ENCODE data around the gene PHEX. TPM values are rescaled to one million over a fixed set of nuclear protein-coding genes. Genes with fewer than 3 reads are reported as not detected.

Gene PHEX
- total RNA-seq, 1 donor from 2014 or later = 1.6 TPM

- peak overlapping the region; percentile 1 for H3K4me3 Mint-ChIP-seq
- no peak for TF ChIP-seq CTCF (conservative IDR thresholded peaks at IDR 0.05)
- H3K36me3 Mint-ChIP-seq = peaks cover 2% of the 10 kb centered on the region
- no peaks in the 10 kb centered on the region for H3K27me3 Mint-ChIP-seq
- peak overlapping the region; percentile 26 for H3K27ac Mint-ChIP-seq
- H3K9me3 Mint-ChIP-seq = peaks cover 6% of the 10 kb centered on the region
- H3K4me1 Mint-ChIP-seq (ENCODE audit: unreplicated experiment) = no peaks in the 10 kb centered on the region
- no peak for DNase-seq (ENCODE audit: extremely low spot score, unreplicated experiment)
Observed at GRCh38 chrX:22186165-22186564, 154.0 kb downstream of the PHEX start.

- Mint-ChIP-seq H3K36me3 (no peaks in the 10 kb centered on the region), H3K4me3 (peak overlapping the region; percentile 70), H3K27ac (no peak overlapping the region), H3K9me3 (peaks cover 4% of the 10 kb centered on the region), H3K4me1 (ENCODE audit: unreplicated experiment) (peaks cover 3% of the 10 kb centered on the region), H3K27me3 (no peaks in the 10 kb centered on the region)
- DNase-seq (ENCODE audit: extremely low spot score, unreplicated experiment) = no peak
- peak; percentile 89 for TF ChIP-seq CTCF (conservative IDR thresholded peaks at IDR 0.05)
Observed at GRCh38 chrX:22192419-22193060, 160.4 kb downstream of the PHEX start.

GRCh38 chrX:22193851-22194659, 161.9 kb downstream of the PHEX start:
- DNase-seq (ENCODE audit: extremely low spot score, unreplicated experiment) = no peak
- Mint-ChIP-seq H3K4me1 (ENCODE audit: unreplicated experiment) (peaks cover 3% of the 10 kb centered on the region), H3K27me3 (no peaks in the 10 kb centered on the region), H3K4me3 (no peak overlapping the region), H3K9me3 (peaks cover 9% of the 10 kb centered on the region), H3K36me3 (peaks cover 4% of the 10 kb centered on the region), H3K27ac (peak overlapping the region; percentile 81)
- no peak for TF ChIP-seq CTCF (conservative IDR thresholded peaks at IDR 0.05)

GRCh38 chrX:22194660-22194945, 162.5 kb downstream of the PHEX start:
- Mint-ChIP-seq H3K27ac (peak overlapping the region; percentile 81), H3K36me3 (peaks cover 4% of the 10 kb centered on the region), H3K4me3 (no peak overlapping the region), H3K9me3 (peaks cover 9% of the 10 kb centered on the region), H3K27me3 (no peaks in the 10 kb centered on the region), H3K4me1 (ENCODE audit: unreplicated experiment) (peaks cover 3% of the 10 kb centered on the region)
- TF ChIP-seq CTCF (conservative IDR thresholded peaks at IDR 0.05) = no peak
- DNase-seq (ENCODE audit: extremely low spot score, unreplicated experiment) = no peak

GRCh38 chrX:22196149-22196548, 164.0 kb downstream of the PHEX start:
- TF ChIP-seq CTCF (conservative IDR thresholded peaks at IDR 0.05) = no peak
- H3K9me3 Mint-ChIP-seq = peaks cover 9% of the 10 kb centered on the region

More at GRCh38 chrX:22196149-22196548, 164.0 kb downstream of the PHEX start:
- H3K36me3 Mint-ChIP-seq = peaks cover 4% of the 10 kb centered on the region
- no peak overlapping the region for H3K4me3 Mint-ChIP-seq
- no peak overlapping the region for H3K27ac Mint-ChIP-seq
- peaks cover 3% of the 10 kb centered on the region for H3K4me1 Mint-ChIP-seq (ENCODE audit: unreplicated experiment)
- no peaks in the 10 kb centered on the region for H3K27me3 Mint-ChIP-seq
- DNase-seq (ENCODE audit: extremely low spot score, unreplicated experiment) = no peak

All from type B pancreatic cell (in vitro differentiated cells).